ENCODE results near the gene AFG3L2.

DNA sequence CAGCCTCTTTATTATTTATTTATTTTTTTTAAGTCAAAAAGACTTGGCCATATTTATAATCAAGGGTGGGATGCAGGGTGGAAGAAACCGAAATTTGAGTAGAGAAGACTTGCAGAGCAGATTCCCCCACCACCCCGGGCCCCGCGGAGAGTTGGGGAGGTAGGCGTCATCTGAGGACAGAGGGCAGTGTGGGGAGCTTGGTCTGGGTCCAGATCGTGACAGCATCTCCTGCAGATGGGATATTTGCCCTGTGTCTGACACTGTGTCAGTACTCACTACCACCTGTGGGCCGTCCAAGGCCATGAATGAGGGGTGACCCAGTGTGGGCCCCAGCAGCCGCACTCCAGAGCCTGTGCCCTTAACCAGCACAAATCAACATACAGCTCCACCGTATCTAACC lies 20.2 kb upstream of the AFG3L2 start:
- TF ChIP-seq, protein P1, sequence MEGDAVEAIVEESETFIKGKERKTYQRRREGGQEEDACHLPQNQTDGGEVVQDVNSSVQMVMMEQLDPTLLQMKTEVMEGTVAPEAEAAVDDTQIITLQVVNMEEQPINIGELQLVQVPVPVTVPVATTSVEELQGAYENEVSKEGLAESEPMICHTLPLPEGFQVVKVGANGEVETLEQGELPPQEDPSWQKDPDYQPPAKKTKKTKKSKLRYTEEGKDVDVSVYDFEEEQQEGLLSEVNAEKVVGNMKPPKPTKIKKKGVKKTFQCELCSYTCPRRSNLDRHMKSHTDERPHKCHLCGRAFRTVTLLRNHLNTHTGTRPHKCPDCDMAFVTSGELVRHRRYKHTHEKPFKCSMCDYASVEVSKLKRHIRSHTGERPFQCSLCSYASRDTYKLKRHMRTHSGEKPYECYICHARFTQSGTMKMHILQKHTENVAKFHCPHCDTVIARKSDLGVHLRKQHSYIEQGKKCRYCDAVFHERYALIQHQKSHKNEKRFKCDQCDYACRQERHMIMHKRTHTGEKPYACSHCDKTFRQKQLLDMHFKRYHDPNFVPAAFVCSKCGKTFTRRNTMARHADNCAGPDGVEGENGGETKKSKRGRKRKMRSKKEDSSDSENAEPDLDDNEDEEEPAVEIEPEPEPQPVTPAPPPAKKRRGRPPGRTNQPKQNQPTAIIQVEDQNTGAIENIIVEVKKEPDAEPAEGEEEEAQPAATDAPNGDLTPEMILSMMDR (IDR thresholded peaks at IDR 0.05), result no peak
- no peak for TF ChIP-seq EZH2 (IDR thresholded peaks at IDR 0.05)

Data from neural progenitor cell (in vitro differentiated cells).